ENCODE data around the gene CADM4. TPM values are rescaled to one million over a fixed set of nuclear protein-coding genes. Genes with fewer than 3 reads are reported as not detected.

The CADM4 gene
- total and polyA plus RNA-seq, 2 donors (not counting 1 experiment from before 2014, with no cell fraction given): 0.21 to 0.42 TPM

- intact Hi-C loops (cut with micrococcal nuclease): loop anchor here (1.0 kb wide), 7 partner anchors 22 to 157 kb away; partner anchors contain the start of genes PINLYP, SMG9, XRCC1 and ZNF428
- peak overlapping the region; percentile 79 for H3K4me2 ChIP-seq (replicated peaks; ENCODE audit: low read depth, low read length, poor library complexity, severe bottlenecking)
- H3K27ac Mint-ChIP-seq: peak overlapping the region; percentile 99
- 16% methylated on average over 5 of the region's 7 CpGs for WGBS (ENCODE audit: insufficient coverage)
- H3K27me3 ChIP-seq (replicated peaks in 1 of 4; ENCODE audit: control extremely low read depth in 1 of 4, control insufficient read depth in 3 of 4, insufficient read depth in 4 of 4, low read length in 3 of 4): no peaks in the 10 kb centered on the region
- peak overlapping the region; percentile 74 for H3K9ac ChIP-seq (ENCODE audit: low read length)
- no peaks in the 10 kb centered on the region for H3K27me3 Mint-ChIP-seq
- H3K4me3 Mint-ChIP-seq: peak overlapping the region; percentile 98
- H2AFZ ChIP-seq (ENCODE audit: insufficient read depth, low read depth, low read length, poor library complexity, severe bottlenecking): peak overlapping the region; percentile 87
- H3K9me3 ChIP-seq (ENCODE audit: control extremely low read depth in 1 of 3, control insufficient read depth in 2 of 3, insufficient read depth in 1 of 3, low read length in 2 of 3): no peaks in the 10 kb centered on the region
- TF ChIP-seq EZH2 (IDR thresholded peaks at IDR 0.05; ENCODE audit: borderline replicate concordance, insufficient read depth, low read depth, low read length, poor library complexity, severe bottlenecking) (no peak), CTCF (IDR thresholded peaks at IDR 0.05) (no peak)
- DNase-seq (no peak), ATAC-seq (ENCODE audit: low read depth) (no peak)
- H3K4me1 Mint-ChIP-seq: peaks cover 43% of the 10 kb centered on the region
- H3K79me2 ChIP-seq (ENCODE audit: control insufficient read depth, insufficient read depth, low read length): peaks cover 61% of the 10 kb centered on the region
- H4K20me1 ChIP-seq (ENCODE audit: control insufficient read depth, insufficient read depth, low read length, poor library complexity, severe bottlenecking): peaks cover 5% of the 10 kb centered on the region
- H3K4me1 ChIP-seq (ENCODE audit: control insufficient read depth in 2 of 2, insufficient read depth in 2 of 2, low read length in 2 of 2): peaks cover 16 to 38% of the 10 kb centered on the region in 2 donors
- H3K9me3 Mint-ChIP-seq (ENCODE audit: insufficient read depth): no peaks in the 10 kb centered on the region
- ChIA-PET POLR2A (interaction anchor here (1.2 to 2.2 kb wide), 4 partner anchors 9 to 42 kb away, joined by 3 to 15 read pairs (median 4); partner anchors contain the start of genes PINLYP and XRCC1), CTCF (interaction anchor here (1.1 to 7.5 kb wide), 5 partner anchors 22 to 150 kb away, joined by 3 to 126 read pairs (median 6); no protein-coding TSS in a partner anchor)
- peaks cover 0 to 40% of the 10 kb centered on the region in 2 experiments for H3K36me3 ChIP-seq (replicated peaks in 1 of 2; ENCODE audit: control extremely low read depth in 1 of 2, control insufficient read depth in 1 of 2, extremely low read depth in 1 of 2, insufficient read depth in 2 of 2, low read length in 1 of 2)
- H3K27ac ChIP-seq (ENCODE audit: low read length in 2 of 2): peak overlapping the region; percentile 95 to 97
- H3K4me3 ChIP-seq (ENCODE audit: control extremely low read depth in 1 of 5, extremely low read depth in 1 of 5, insufficient read depth in 1 of 5, low read depth in 2 of 5, low read length in 4 of 5): peak overlapping the region; percentile 59 to 88 (median 73)
These were observed 42.7 kb downstream of the CADM4 start for GRCh38 chr19:43596842-43597461.
